Activated naive CD4-positive, alpha-beta T cell treated with anti-CD3 and anti-CD28 coated beads, Interleukin-2, amount 50 U/mL, for 72 hours (primary cell): Measurements from ENCODE around the gene KHNYN. TPM values are rescaled to one million over a fixed set of nuclear protein-coding genes. Genes with fewer than 3 reads are reported as not detected.
"Not testable (repeated sequence)": the region's sequence is repeated elsewhere in the genome, so short reads cannot be mapped to it uniquely, and the experiment has no call there.

Experiments used
- ATAC-seq, 2 donors: fragments of 150-1000 bp; cut with Tn5 transposase; 2 replicates each; pipeline ENCODE4 v1.10.0; 2021; ENCODE audit warnings: mild to moderate bottlenecking in 2 of 2, moderate library complexity in 2 of 2
- DNase-seq, 2 donors: peaks; one replicate each; pipeline ENCODE4 v3.0.0; 2021 to 2022; ENCODE audit warnings: low spot score in 2 of 2
- H3K27ac Mint-ChIP-seq, 2 donors: one replicate each; pipeline ENCODE4 v1.8.0; 2022; ENCODE audit warnings: mild to moderate bottlenecking in 2 of 2, mixed read lengths in 2 of 2
- H3K36me3 Mint-ChIP-seq, 2 donors: one replicate each; pipeline ENCODE4 v1.8.0; 2022; ENCODE audit warnings: mixed read lengths in 2 of 2
- H3K9me3 Mint-ChIP-seq, 2 donors: one replicate each; pipeline ENCODE4 v1.8.0; 2022; ENCODE audit warnings: mixed read lengths in 2 of 2
- total RNA-seq, 2 donors: library from RNA; stranded (reverse); gene quantifications; one replicate each; pipeline ENCODE4 v1.2.3, GENCODE V29; 2022

KHNYN gene
- total RNA-seq, 2 donors from 2014 or later = 70.1 to 70.6 TPM

GRCh38 chr14:24473211-24473610, 43.5 kb downstream of the KHNYN start:
- Mint-ChIP-seq H3K9me3 (no peaks in the 10 kb centered on the region), H3K27ac (no peak overlapping the region), H3K36me3 (peaks cover 0 to 8% of the 10 kb centered on the region in 2 donors)
- no peak for DNase-seq
- no peak for ATAC-seq

- ATAC-seq (no peak), DNase-seq (no peak)
- Mint-ChIP-seq H3K36me3 (peaks cover 0 to 18% of the 10 kb centered on the region in 2 donors), H3K27ac (peak overlapping the region in 1 of 2 donors; percentile 73), H3K9me3 (no peaks in the 10 kb centered on the region)
Measured at GRCh38 chr14:24475261-24475660, 45.5 kb downstream of the KHNYN start.

GRCh38 chr14:24479999-24480398, 50.2 kb downstream of the KHNYN start:
- H3K36me3 Mint-ChIP-seq, DNase-seq, H3K9me3 Mint-ChIP-seq, H3K27ac Mint-ChIP-seq, ATAC-seq: not testable (repeated sequence)

- no peaks in the 10 kb centered on the region for H3K9me3 Mint-ChIP-seq
- peak overlapping the region in 1 of 2 donors; percentile 55 for H3K27ac Mint-ChIP-seq
- DNase-seq (peak in 1 of 2 donors; percentile 64), ATAC-seq (peak; percentile 71 to 76)
- peaks cover 0 to 10% of the 10 kb centered on the region in 2 donors for H3K36me3 Mint-ChIP-seq
Measured at GRCh38 chr14:24481622-24482324, 52.0 kb downstream of the KHNYN start.

- H3K27ac Mint-ChIP-seq, ATAC-seq, H3K9me3 Mint-ChIP-seq, H3K36me3 Mint-ChIP-seq, DNase-seq: not testable (repeated sequence)
Measured at GRCh38 chr14:24482699-24483303, 53.0 kb downstream of the KHNYN start.

- Mint-ChIP-seq H3K27ac (no peak overlapping the region), H3K9me3 (no peaks in the 10 kb centered on the region), H3K36me3 (peaks cover 0 to 7% of the 10 kb centered on the region in 2 donors)
- DNase-seq (no peak), ATAC-seq (peak; percentile 11 to 38)
Measured at GRCh38 chr14:24483604-24484252, 54.0 kb downstream of the KHNYN start.

Other genes with a start within 250 kb of the KHNYN start
- 10 to 100 TPM; 37.5 to 67.6 TPM for gene IPO4, start 241.1 kb upstream of the KHNYN start, total RNA-seq
- 10 to 100 TPM; 24.6 to 29.3 TPM for gene TM9SF1, start 234.5 kb upstream of the KHNYN start, total RNA-seq
- under 1 TPM; 0.27 to 0.41 TPM for gene TSSK4, start 224.3 kb upstream of the KHNYN start, total RNA-seq
- 10 to 100 TPM; 69.2 to 74.2 TPM for gene CHMP4A, start 216.5 kb upstream of the KHNYN start, total RNA-seq
- 1 to 10 TPM; 5.5 to 7.4 TPM for gene MDP1, start 213.9 kb upstream of the KHNYN start, total RNA-seq
- 100 to 1,000 TPM; 172 to 210 TPM for gene NEDD8, start 197.6 kb upstream of the KHNYN start, total RNA-seq
- gene GMPR2, start 197.0 kb upstream of the KHNYN start, total RNA-seq = 100 to 1,000 TPM in 1 of 2 donors, 10 to 100 TPM in 1; 62.6 to 106 TPM
- 100 to 1,000 TPM in 1 of 2 donors, 10 to 100 TPM in 1; 80.0 to 101 TPM for gene TINF2, start 187.3 kb upstream of the KHNYN start, total RNA-seq
- gene TGM1, start 166.8 kb upstream of the KHNYN start, total RNA-seq = 10 to 100 TPM in 1 of 2 donors, 1 to 10 TPM in 1; 7.9 to 31.6 TPM
- gene RABGGTA, start 158.4 kb upstream of the KHNYN start, total RNA-seq = 10 to 100 TPM; 58.6 to 67.0 TPM
- 10 to 100 TPM; 13.3 to 17.7 TPM for gene DHRS1, start 130.2 kb upstream of the KHNYN start, total RNA-seq
- 10 to 100 TPM; 30.5 TPM for gene NOP9, start 130.1 kb upstream of the KHNYN start, total RNA-seq
- gene CIDEB, start 122.0 kb upstream of the KHNYN start, total RNA-seq = 10 to 100 TPM in 1 of 2 donors, 1 to 10 TPM in 1; 6.9 to 17.0 TPM
- gene LTB4R2, start 119.8 kb upstream of the KHNYN start, total RNA-seq = 10 to 100 TPM; 13.7 to 16.2 TPM
- 10 to 100 TPM; 14.0 to 15.8 TPM for gene LTB4R, start 118.5 kb upstream of the KHNYN start, total RNA-seq
- 1 to 10 TPM; 2.1 to 5.7 TPM for gene ADCY4, start 94.9 kb upstream of the KHNYN start, total RNA-seq
- 10 to 100 TPM; 11.1 to 11.8 TPM for gene RIPK3, start 90.0 kb upstream of the KHNYN start, total RNA-seq
- 1 to 10 TPM in 1 of 2 donors, under 1 TPM in 1; 0.27 to 1.7 TPM for gene NFATC4, start 61.8 kb upstream of the KHNYN start, total RNA-seq
- under 1 TPM; 0.02 to 0.14 TPM for gene NYNRIN, start 31.0 kb upstream of the KHNYN start, total RNA-seq
- 10 to 100 TPM in 1 of 2 donors, 1 to 10 TPM in 1; 6.5 to 20.1 TPM for gene CBLN3, start 286 bp upstream of the KHNYN start, total RNA-seq
- gene SDR39U1, start 12.8 kb downstream of the KHNYN start, total RNA-seq = 10 to 100 TPM; 50.6 to 72.3 TPM
- not detected for gene CMA1, start 78.3 kb downstream of the KHNYN start, total RNA-seq
- under 1 TPM in 1 of 2 donors, not detected in 1; 0.27 TPM for gene CTSG, start 146.3 kb downstream of the KHNYN start, total RNA-seq
- gene GZMH, start 179.7 kb downstream of the KHNYN start, total RNA-seq = 10 to 100 TPM; 17.0 to 47.6 TPM
- gene GZMB, start 204.2 kb downstream of the KHNYN start, total RNA-seq = 1,000 to 10,000 TPM; 1,692 to 2,337 TPM